Transverse colon (tissue), 4 donors: ENCODE data around the gene ZNF853. TPM values are rescaled to one million over a fixed set of nuclear protein-coding genes. Genes with fewer than 3 reads are reported as not detected.

Experiments used
- DNase-seq: peaks from one replicate; pipeline ENCODE4 v3.0.0-alpha.2; 2019
- H3K27ac ChIP-seq, 4 donors: fragments of 200-600 bp; sonication (generic); 2 replicates each; pipeline ENCODE4 v1.5.1; 2016 to 2018; ENCODE audit warnings: inconsistent platforms in 4 of 4
- H3K27me3 ChIP-seq: fragments of 200-600 bp; sonication (generic); 2 replicates; pipeline ENCODE4 v1.5.1; 2017; ENCODE audit warnings: inconsistent platforms
- H3K36me3 ChIP-seq, 4 donors: fragments of 200-600 bp; sonication (generic); 2 replicates each; pipeline ENCODE4 v1.5.1; 2017 to 2019; ENCODE audit warnings: inconsistent platforms in 4 of 4
- H3K4me1 ChIP-seq, 4 donors: fragments of 200-600 bp; sonication (generic); 2 replicates each; pipeline ENCODE4 v1.5.1; 2017 to 2020; ENCODE audit warnings: inconsistent platforms in 4 of 4
- H3K4me3 ChIP-seq, 4 donors: fragments of 200-600 bp; sonication (generic); 1 replicate in 1 of 4; 2 replicates in 3 of 4; pipeline versions ENCODE4 v1.5.1 to v1.6.1; 2017 to 2019; ENCODE audit warnings: inconsistent platforms in 4 of 4
- H3K9me3 ChIP-seq, 2 donors: fragments of 200-600 bp; sonication (generic); 2 replicates each; pipeline ENCODE4 v1.5.1; 2017 to 2019; ENCODE audit warnings: inconsistent platforms in 2 of 2
- EP300 ChIP-seq: sonication (generic); formaldehyde crosslinking; IDR thresholded peaks from one replicate; pipeline ENCODE4 v1.6.1; 2017; ENCODE audit warnings: antibody characterized with exemption, low read depth
- POLR2A ChIP-seq: fragments of 450-650 bp; IDR thresholded peaks from one replicate; pipeline ENCODE4 v1.6.1; 2016; ENCODE audit warnings: antibody characterized with exemption, mild to moderate bottlenecking, moderate library complexity
- POLR2AphosphoS5 ChIP-seq, 3 donors: sonication (generic); formaldehyde crosslinking; IDR thresholded peaks; one replicate each; pipeline ENCODE4 v1.6.1; 2016; ENCODE audit warnings: antibody characterized with exemption in 3 of 3
- WGBS, 2 donors: methylation state at CpG; one replicate each; pipeline ENCODE4 v1.1.5; 2018; ENCODE audit warnings: low coverage in 1 of 2; 5-methylcytosine and 5-hydroxymethylcytosine counted together
- in situ Hi-C, 4 donors: fragments of 200-750 bp; cut with MboI; loops; one replicate each; pipeline versions ENCODE4 v1.15.0 to v1.15.1; 2017; ENCODE audit warnings: low sequenced_read_pairs in 3 of 4, low pct_ligation_motif_present in 1 of 4, low pct_unique_long_range_greater_than_20kb in 1 of 4
- intact Hi-C: fragments of 100-400 bp; cut with DNase I; formaldehyde crosslinking; loops from one replicate; pipeline ENCODE4 v1.15.1; 2023; ENCODE audit warnings: low total_unique reads
- total RNA-seq, 4 donors: library from RNA; depleted of rRNA; stranded (reverse); fragments of >200 nt; gene quantifications; one replicate each; pipeline ENCODE4 v1.1.0, GENCODE V29; 2016
- TF ChIP-seq, protein P1 (sequence below), 5 experiments: fragments of 200-600 bp in 3 of 5; fragments of 450-650 bp in 2 of 5; sonication (generic) in 3 of 5; IDR thresholded peaks; 1 replicate in 2 of 5; 2 replicates in 3 of 5; pipeline ENCODE4 v1.5.1; 2016 to 2017; ENCODE audit warnings: antibody characterized with exemption in 5 of 5, inconsistent platforms in 3 of 5, mild to moderate bottlenecking in 2 of 5, moderate library complexity in 1 of 5

Gene ZNF853
- total RNA-seq, 4 donors from 2014 or later = 2.9 to 18.7 (median 7.3) TPM

DNA sequence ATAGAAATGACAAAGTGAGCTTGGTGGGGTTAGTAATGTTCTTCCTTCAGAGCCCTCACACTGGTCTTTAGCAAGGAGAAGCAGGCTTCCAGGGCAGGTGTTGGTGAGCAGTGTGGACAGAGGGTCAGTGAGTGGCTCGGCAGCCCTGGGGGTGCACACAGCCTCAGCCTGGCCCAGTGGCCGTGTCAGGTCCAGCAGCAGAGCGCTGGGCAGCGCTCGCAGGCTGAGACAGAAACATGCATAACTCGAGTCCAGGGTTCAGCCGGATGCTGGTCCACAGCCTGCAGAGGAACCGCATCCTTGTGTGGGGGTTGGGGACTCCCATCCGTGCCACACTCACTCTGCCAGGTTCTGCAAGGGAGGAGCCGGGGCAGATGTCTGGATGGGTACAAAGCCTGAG is 11.0 kb upstream of the ZNF853 start:
- WGBS, 2 donors = 92% methylated on average over 10 of the region's 10 CpGs; no CpG with 5 or more reads in 1 of the 2 donors
- intact Hi-C loops (no loop called here), in situ Hi-C loops (no loop called here)
- no peak for DNase-seq
- no peaks in the 10 kb centered on the region for H3K27me3 ChIP-seq
- H3K9me3 ChIP-seq = no peaks in the 10 kb centered on the region
- no peak overlapping the region for H3K4me3 ChIP-seq
- H3K36me3 ChIP-seq = peaks cover 0 to 22% (median 9%) of the 10 kb centered on the region in 4 donors
- H3K4me1 ChIP-seq = no peaks in the 10 kb centered on the region
- TF ChIP-seq POLR2AphosphoS5 (IDR thresholded peaks at IDR 0.05) = no peak
- TF ChIP-seq, protein P1, sequence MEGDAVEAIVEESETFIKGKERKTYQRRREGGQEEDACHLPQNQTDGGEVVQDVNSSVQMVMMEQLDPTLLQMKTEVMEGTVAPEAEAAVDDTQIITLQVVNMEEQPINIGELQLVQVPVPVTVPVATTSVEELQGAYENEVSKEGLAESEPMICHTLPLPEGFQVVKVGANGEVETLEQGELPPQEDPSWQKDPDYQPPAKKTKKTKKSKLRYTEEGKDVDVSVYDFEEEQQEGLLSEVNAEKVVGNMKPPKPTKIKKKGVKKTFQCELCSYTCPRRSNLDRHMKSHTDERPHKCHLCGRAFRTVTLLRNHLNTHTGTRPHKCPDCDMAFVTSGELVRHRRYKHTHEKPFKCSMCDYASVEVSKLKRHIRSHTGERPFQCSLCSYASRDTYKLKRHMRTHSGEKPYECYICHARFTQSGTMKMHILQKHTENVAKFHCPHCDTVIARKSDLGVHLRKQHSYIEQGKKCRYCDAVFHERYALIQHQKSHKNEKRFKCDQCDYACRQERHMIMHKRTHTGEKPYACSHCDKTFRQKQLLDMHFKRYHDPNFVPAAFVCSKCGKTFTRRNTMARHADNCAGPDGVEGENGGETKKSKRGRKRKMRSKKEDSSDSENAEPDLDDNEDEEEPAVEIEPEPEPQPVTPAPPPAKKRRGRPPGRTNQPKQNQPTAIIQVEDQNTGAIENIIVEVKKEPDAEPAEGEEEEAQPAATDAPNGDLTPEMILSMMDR (IDR thresholded peaks at IDR 0.05) = no peak
- no peak for TF ChIP-seq POLR2A
- TF ChIP-seq EP300 = no peak
- no peak overlapping the region for H3K27ac ChIP-seq

DNA sequence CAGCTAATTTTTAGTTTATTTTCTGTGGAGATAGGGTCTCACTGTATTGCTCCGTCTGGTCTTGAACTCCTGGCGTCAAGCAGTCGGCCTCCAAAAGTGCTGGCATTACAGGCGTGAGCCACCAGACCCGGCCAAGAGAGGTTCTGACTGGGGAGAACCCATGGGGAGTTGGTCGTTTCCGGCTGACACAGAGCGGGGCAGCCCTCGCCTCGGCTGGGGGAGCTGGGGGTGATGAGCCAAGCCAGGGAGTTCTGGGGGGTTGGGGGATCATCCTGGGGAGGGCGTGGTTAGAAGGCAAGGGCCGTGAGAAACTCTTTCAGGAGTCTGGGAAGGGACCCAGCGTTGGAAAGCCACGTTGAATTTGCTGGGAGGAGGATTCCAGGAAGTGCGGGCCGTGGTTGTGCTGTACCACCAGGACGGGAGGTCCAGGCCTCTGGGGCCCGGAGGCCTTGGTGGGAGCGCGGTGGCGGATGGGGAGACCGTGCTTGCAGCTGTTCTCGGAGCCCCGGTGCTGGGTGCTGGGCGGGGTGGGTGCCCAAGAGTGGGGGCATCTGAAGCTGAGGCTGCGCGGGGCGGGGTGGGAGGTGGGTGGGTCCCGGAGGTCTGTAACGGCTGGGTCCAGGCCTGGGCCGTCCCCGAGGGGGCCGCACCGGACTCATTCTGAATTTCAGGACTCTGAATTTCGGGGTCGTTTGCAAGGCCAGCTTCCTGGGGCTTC is 8.4 kb upstream of the ZNF853 start:
- no peaks in the 10 kb centered on the region for H3K27me3 ChIP-seq
- DNase-seq = no peak
- TF ChIP-seq EP300 = no peak
- TF ChIP-seq, protein P1 (IDR thresholded peaks at IDR 0.05) = no peak
- TF ChIP-seq POLR2AphosphoS5 (IDR thresholded peaks at IDR 0.05) = no peak
- no peak for TF ChIP-seq POLR2A
- H3K36me3 ChIP-seq = peaks cover 0 to 6% (median 3%) of the 10 kb centered on the region in 4 donors
- WGBS, 2 donors = 93 to 100% methylated on average over 5 to 22 of the region's 36 CpGs
- intact Hi-C loops (no loop called here), in situ Hi-C loops (no loop called here)
- no peaks in the 10 kb centered on the region for H3K4me1 ChIP-seq
- no peak overlapping the region for H3K4me3 ChIP-seq
- H3K27ac ChIP-seq = no peak overlapping the region
- no peaks in the 10 kb centered on the region for H3K9me3 ChIP-seq

DNA sequence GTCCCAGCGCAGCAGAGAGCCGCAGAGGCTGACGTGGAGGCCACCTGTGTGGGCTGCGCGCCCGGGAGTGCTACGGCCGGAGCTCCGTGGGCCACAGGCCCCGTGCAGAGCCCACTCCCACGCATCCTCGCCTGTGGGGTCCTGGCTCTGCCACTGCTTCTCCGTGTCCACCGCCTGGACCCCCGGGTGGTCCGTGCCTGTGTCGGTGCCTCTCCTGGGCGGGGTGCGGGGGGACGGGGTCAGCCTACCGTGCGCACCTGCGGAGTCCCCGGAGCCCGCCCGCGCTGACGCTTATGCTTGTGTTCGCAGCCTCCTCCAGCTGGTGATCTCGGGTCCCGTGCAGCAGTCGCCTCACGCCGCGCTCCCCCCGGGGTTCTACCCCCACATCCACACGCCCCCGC is 7.8 kb upstream of the ZNF853 start:
- in situ Hi-C loops (no loop called here), intact Hi-C loops (no loop called here)
- Histone ChIP-seq H3K27me3 (no peaks in the 10 kb centered on the region), H3K4me1 (no peaks in the 10 kb centered on the region), H3K27ac (no peak overlapping the region), H3K9me3 (no peaks in the 10 kb centered on the region), H3K36me3 (peaks cover 0 to 6% (median 3%) of the 10 kb centered on the region in 4 donors), H3K4me3 (no peak overlapping the region)
- TF ChIP-seq POLR2AphosphoS5 (IDR thresholded peaks at IDR 0.05) = no peak
- TF ChIP-seq, protein P1 (IDR thresholded peaks at IDR 0.05) = no peak
- no peak for TF ChIP-seq EP300
- no peak for TF ChIP-seq POLR2A
- 93% methylated on average over 37 of the region's 38 CpGs; no CpG with 5 or more reads in 1 of the 2 donors for WGBS, 2 donors
- no peak for DNase-seq

DNA sequence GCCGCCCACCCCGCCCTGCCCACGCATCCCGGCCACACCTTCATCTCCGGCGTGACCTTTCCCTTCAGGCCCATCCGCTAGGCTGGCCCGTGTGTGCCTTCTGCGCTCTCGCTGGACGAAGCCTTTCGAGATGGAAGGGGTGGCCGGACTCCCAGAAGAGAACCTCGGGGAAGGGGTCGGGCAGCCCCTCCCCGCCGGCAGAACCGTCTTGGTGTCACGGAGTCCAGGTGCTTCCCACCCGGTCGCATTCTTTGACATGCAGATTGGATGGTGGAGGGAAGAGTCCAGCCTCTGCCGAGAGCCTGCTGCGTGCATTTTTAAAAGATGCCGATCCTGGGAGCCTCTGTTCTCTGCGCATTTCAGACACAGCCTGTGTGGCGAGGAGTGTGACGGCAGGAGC is 7.3 kb upstream of the ZNF853 start:
- in situ Hi-C loops (no loop called here), intact Hi-C loops (no loop called here)
- DNase-seq = no peak
- Histone ChIP-seq H3K27me3 (no peaks in the 10 kb centered on the region), H3K27ac (no peak overlapping the region), H3K4me3 (no peak overlapping the region), H3K36me3 (peaks cover 0 to 6% (median 3%) of the 10 kb centered on the region in 4 donors), H3K4me1 (no peaks in the 10 kb centered on the region), H3K9me3 (no peaks in the 10 kb centered on the region)
- TF ChIP-seq POLR2A = no peak
- no peak for TF ChIP-seq EP300
- TF ChIP-seq, protein P1 (IDR thresholded peaks at IDR 0.05) = no peak
- TF ChIP-seq POLR2AphosphoS5 (IDR thresholded peaks at IDR 0.05) = no peak
- WGBS, 2 donors = 92% methylated on average over 27 of the region's 27 CpGs; no CpG with 5 or more reads in 1 of the 2 donors
